ENCODE data around the gene TRUB1.
"Not testable (repeated sequence)": the region's sequence is repeated elsewhere in the genome, so short reads cannot be mapped to it uniquely, and the experiment has no call there.

TRUB1 gene

DNA sequence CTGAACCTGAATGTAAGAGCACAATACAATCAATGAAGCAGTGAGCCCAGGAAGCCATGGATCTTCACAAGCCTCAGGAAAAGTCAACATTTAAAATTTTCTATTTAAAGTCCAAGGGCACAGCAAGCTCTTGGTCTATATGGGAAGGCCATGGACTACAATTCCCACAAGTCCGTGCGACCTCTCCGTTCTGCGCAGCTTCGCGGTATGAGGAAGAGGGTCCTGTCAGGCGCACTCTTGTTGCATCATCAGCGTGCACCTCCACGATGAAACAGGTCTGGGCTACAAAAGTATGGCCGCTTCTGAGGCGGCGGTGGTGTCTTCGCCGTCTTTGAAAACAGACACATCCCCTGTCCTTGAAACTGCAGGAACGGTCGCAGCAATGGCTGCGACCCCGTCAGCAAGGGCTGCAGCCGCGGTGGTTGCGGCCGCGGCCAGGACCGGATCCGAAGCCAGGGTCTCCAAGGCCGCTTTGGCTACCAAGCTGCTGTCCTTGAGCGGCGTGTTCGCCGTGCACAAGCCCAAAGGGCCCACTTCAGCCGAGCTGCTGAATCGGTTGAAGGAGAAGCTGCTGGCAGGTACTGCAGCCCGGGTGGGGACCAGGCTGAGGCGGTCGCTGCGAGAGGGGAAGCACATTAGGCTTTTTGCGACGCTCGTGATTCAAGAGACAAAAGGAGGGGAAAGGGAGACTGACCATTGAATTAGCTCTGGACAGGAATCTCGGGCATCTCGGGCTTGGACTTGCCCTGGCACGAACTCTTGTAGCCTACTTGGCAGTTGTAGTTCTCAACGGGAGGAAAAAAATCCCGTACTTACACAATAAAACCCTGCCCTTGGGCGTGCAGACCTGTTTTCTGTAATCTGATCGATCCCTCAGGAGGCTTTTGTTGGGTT lies at the start of gene TRUB1:
Gene TRUB1 (plus strand): TSS at position 234 of the 894 bp plus-strand sequence. CDS start 59 bp downstream, at position 293.
- TF ChIP-seq EZH2 (optimal IDR thresholded peaks at IDR 0.05; ENCODE audit: low read depth, low read length) (no peak), EZH2phosphoT487 (IDR thresholded peaks at IDR 0.05; ENCODE audit: low read length) (no peak)
- TF ChIP-seq, protein P1, sequence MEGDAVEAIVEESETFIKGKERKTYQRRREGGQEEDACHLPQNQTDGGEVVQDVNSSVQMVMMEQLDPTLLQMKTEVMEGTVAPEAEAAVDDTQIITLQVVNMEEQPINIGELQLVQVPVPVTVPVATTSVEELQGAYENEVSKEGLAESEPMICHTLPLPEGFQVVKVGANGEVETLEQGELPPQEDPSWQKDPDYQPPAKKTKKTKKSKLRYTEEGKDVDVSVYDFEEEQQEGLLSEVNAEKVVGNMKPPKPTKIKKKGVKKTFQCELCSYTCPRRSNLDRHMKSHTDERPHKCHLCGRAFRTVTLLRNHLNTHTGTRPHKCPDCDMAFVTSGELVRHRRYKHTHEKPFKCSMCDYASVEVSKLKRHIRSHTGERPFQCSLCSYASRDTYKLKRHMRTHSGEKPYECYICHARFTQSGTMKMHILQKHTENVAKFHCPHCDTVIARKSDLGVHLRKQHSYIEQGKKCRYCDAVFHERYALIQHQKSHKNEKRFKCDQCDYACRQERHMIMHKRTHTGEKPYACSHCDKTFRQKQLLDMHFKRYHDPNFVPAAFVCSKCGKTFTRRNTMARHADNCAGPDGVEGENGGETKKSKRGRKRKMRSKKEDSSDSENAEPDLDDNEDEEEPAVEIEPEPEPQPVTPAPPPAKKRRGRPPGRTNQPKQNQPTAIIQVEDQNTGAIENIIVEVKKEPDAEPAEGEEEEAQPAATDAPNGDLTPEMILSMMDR (IDR thresholded peaks at IDR 0.05; ENCODE audit: low read length): no peak
- peaks cover 6% of the 10 kb centered on the region; the same call in 1 of the 2 replicates for H3K4me1 ChIP-seq (ENCODE audit: low read length)
- H3K27me3 ChIP-seq (replicated peaks; ENCODE audit: insufficient read depth, low read length): no peaks in the 10 kb centered on the region
- no peaks in the 10 kb centered on the region for H3K9me2 ChIP-seq (replicated peaks; ENCODE audit: insufficient read depth, low read length)
- peak within 1 kb of the TSS; percentile 94 for H3K4me3 ChIP-seq (ENCODE audit: low read length)
- peak within 1 kb of the TSS; percentile 90 for H3K9ac ChIP-seq (ENCODE audit: low read length)
- DNase-seq: peak; percentile 94
- no peaks in the 10 kb centered on the region for H3K36me3 ChIP-seq (replicated peaks; ENCODE audit: insufficient read depth, low read length)
- H4K20me1 ChIP-seq (ENCODE audit: insufficient read depth, low read length): no peaks in the 10 kb centered on the region
- peak within 1 kb of the TSS; percentile 38; the same call in 1 of the 2 replicates for H3K27ac ChIP-seq (ENCODE audit: low read length)
- H3F3A ChIP-seq (ENCODE audit: insufficient read depth, low read length): no peaks in the 10 kb centered on the region
- no peaks in the 10 kb centered on the region for H3K9me3 ChIP-seq (replicated peaks; ENCODE audit: insufficient read depth, low read length)
- H3K4me2 ChIP-seq (ENCODE audit: low read depth, low read length): peak within 1 kb of the TSS; percentile 76
- peak within 1 kb of the TSS; percentile 94 for H2AFZ ChIP-seq (ENCODE audit: low read length)
- peaks cover 35% of the 10 kb centered on the region for H3K79me2 ChIP-seq (ENCODE audit: low read length)

DNA sequence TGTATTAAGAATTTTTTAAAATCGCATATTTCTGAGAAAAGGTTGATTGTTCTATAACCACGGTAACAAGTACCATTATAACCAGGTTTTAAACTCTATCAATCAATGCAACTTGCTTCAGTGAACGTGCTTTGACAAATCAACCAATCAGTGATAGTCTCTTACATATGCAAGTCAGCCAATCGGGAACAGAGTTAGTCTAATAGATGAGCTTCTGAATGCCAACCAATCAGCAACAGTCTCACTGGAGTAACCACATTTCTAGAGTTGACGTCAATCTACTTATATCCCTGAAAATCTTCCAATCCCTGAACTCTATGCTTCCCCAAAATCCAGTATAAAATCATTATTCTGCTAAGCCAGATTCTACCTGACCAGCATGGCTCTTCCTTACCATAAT lies 44.7 kb upstream of the TRUB1 start:
- no peaks in the 10 kb centered on the region for H4K20me1 ChIP-seq (ENCODE audit: insufficient read depth, low read length)
- H3K36me3 ChIP-seq (replicated peaks; ENCODE audit: insufficient read depth, low read length): no peaks in the 10 kb centered on the region
- no peaks in the 10 kb centered on the region for H3K4me1 ChIP-seq (ENCODE audit: low read length)
- no peak overlapping the region for H2AFZ ChIP-seq (ENCODE audit: low read length)
- H3K79me2 ChIP-seq (ENCODE audit: low read length): no peaks in the 10 kb centered on the region
- H3K9ac ChIP-seq (ENCODE audit: low read length): no peak overlapping the region
- no peaks in the 10 kb centered on the region for H3K9me3 ChIP-seq (replicated peaks; ENCODE audit: insufficient read depth, low read length)
- H3K27me3 ChIP-seq (replicated peaks; ENCODE audit: insufficient read depth, low read length): no peaks in the 10 kb centered on the region
- no peak overlapping the region for H3K27ac ChIP-seq (ENCODE audit: low read length)
- DNase-seq: no peak
- TF ChIP-seq EZH2 (optimal IDR thresholded peaks at IDR 0.05; ENCODE audit: low read depth, low read length) (no peak), EZH2phosphoT487 (IDR thresholded peaks at IDR 0.05; ENCODE audit: low read length) (no peak)
- TF ChIP-seq, protein P1 (IDR thresholded peaks at IDR 0.05; ENCODE audit: low read length): no peak
- no peak overlapping the region for H3K4me3 ChIP-seq (ENCODE audit: low read length)
- no peak overlapping the region for H3K4me2 ChIP-seq (ENCODE audit: low read depth, low read length)
- no peaks in the 10 kb centered on the region for H3K9me2 ChIP-seq (replicated peaks; ENCODE audit: insufficient read depth, low read length)
- no peaks in the 10 kb centered on the region for H3F3A ChIP-seq (ENCODE audit: insufficient read depth, low read length)

DNA sequence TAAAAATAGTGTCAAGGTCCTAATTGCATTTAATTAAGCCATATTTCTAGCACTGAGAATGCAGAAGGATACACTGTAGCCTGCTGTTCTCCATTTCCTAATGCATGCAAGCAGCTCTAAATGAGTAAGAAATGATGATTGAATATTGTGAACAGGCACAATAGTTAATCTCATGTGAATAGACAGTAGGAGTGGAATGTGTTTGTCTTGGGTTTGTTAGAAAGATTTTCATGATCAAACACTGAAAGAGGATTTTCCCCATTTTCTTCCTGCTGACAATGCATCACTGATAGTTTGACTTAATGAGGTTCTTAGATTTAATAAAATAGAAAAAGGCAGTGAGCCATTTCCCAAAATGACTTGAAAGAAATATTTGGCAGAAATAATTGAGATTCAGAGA lies 43.1 kb upstream of the TRUB1 start:
- TF ChIP-seq EZH2phosphoT487 (IDR thresholded peaks at IDR 0.05; ENCODE audit: low read length): no peak
- TF ChIP-seq, protein P1 (IDR thresholded peaks at IDR 0.05; ENCODE audit: low read length): no peak
- no peak for TF ChIP-seq EZH2 (optimal IDR thresholded peaks at IDR 0.05; ENCODE audit: low read depth, low read length)

DNA sequence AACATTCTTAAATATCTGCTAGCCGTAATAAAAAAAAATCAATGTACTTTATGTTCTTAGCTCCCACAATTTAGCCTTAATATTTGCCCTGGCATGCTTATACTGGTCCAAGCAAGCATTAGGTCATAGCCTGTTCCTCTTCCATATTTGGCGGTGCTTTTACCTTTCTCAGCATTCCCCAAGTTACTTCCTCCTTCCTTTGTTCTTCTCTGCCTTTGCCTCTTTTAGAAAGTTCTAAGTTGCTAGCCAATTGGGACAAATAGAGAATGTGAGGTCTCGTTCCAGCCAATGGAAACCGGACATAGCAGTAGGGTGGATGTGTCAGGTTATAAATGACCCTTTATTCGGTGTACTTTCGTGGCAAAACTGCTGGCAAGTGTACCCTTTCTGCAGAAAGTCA lies 41.0 kb upstream of the TRUB1 start:
- not testable (repeated sequence) for H2AFZ ChIP-seq (ENCODE audit: low read length); H3K27ac ChIP-seq (ENCODE audit: low read length)

More for the DNA sequence above, 43.1 kb upstream of the TRUB1 start:
- Histone ChIP-seq H3F3A (ENCODE audit: insufficient read depth, low read length) (no peaks in the 10 kb centered on the region), H3K4me1 (ENCODE audit: low read length) (no peaks in the 10 kb centered on the region), H3K9me3 (replicated peaks; ENCODE audit: insufficient read depth, low read length) (no peaks in the 10 kb centered on the region), H3K27me3 (replicated peaks; ENCODE audit: insufficient read depth, low read length) (no peaks in the 10 kb centered on the region), H3K9ac (ENCODE audit: low read length) (no peak overlapping the region), H2AFZ (ENCODE audit: low read length) (no peak overlapping the region), H3K4me3 (ENCODE audit: low read length) (no peak overlapping the region), H4K20me1 (ENCODE audit: insufficient read depth, low read length) (no peaks in the 10 kb centered on the region), H3K27ac (ENCODE audit: low read length) (no peak overlapping the region), H3K79me2 (ENCODE audit: low read length) (no peaks in the 10 kb centered on the region), H3K36me3 (replicated peaks; ENCODE audit: insufficient read depth, low read length) (no peaks in the 10 kb centered on the region), H3K4me2 (ENCODE audit: low read depth, low read length) (no peak overlapping the region), H3K9me2 (replicated peaks; ENCODE audit: insufficient read depth, low read length) (no peaks in the 10 kb centered on the region)
- DNase-seq: no peak

More for the DNA sequence above, 41.0 kb upstream of the TRUB1 start:
- H3K9ac ChIP-seq (ENCODE audit: low read length); H3K36me3 ChIP-seq (replicated peaks; ENCODE audit: insufficient read depth, low read length); H4K20me1 ChIP-seq (ENCODE audit: insufficient read depth, low read length); H3K4me3 ChIP-seq (ENCODE audit: low read length); H3K4me1 ChIP-seq (ENCODE audit: low read length); H3K9me2 ChIP-seq (replicated peaks; ENCODE audit: insufficient read depth, low read length); DNase-seq; H3K9me3 ChIP-seq (replicated peaks; ENCODE audit: insufficient read depth, low read length); H3K4me2 ChIP-seq (ENCODE audit: low read depth, low read length); H3K27me3 ChIP-seq (replicated peaks; ENCODE audit: insufficient read depth, low read length); H3F3A ChIP-seq (ENCODE audit: insufficient read depth, low read length); H3K79me2 ChIP-seq (ENCODE audit: low read length): not testable (repeated sequence)
